H9 (cell line): ENCODE data around the gene ANAPC15. TPM values are rescaled to one million over a fixed set of nuclear protein-coding genes. Genes with fewer than 3 reads are reported as not detected.

ENCODE experiments used
- DNase-seq: peaks from one replicate; pipeline ENCODE4 v3.0.0-alpha.2; 2017
- H2AFZ ChIP-seq: one replicate; pipeline ENCODE4 v1.6.1; 2013; ENCODE audit warnings: mild to moderate bottlenecking, low read length, control low read depth, moderate library complexity
- H2AK5ac ChIP-seq: 2 replicates; pipeline ENCODE4 v1.6.1; 2013; ENCODE audit warnings: low read length, control low read depth, mixed read lengths; ENCODE audit not compliant: insufficient read length
- H2BK120ac ChIP-seq: one replicate; pipeline ENCODE4 v1.6.1; 2013; ENCODE audit warnings: low read depth, mild to moderate bottlenecking, low read length, control low read depth, inconsistent platforms; ENCODE audit not compliant: poor library complexity, severe bottlenecking
- H2BK12ac ChIP-seq: 2 replicates; pipeline ENCODE4 v1.6.1; 2013; ENCODE audit warnings: low read length, control low read depth, mixed read lengths, low read depth; ENCODE audit not compliant: insufficient read length
- H2BK15ac ChIP-seq: 2 replicates; pipeline ENCODE4 v1.6.1; 2013; ENCODE audit warnings: low read depth, low read length, control low read depth
- H2BK20ac ChIP-seq: one replicate; pipeline ENCODE4 v1.6.1; 2013; ENCODE audit warnings: low read depth, mild to moderate bottlenecking, low read length, control low read depth, inconsistent platforms; ENCODE audit not compliant: poor library complexity, severe bottlenecking
- H2BK5ac ChIP-seq: 2 replicates; pipeline ENCODE4 v1.6.1; 2013; ENCODE audit warnings: low read length, control low read depth, mixed read lengths; ENCODE audit not compliant: insufficient read length
- H3K14ac ChIP-seq: 2 replicates; pipeline ENCODE4 v1.6.1; 2013; ENCODE audit warnings: low read length, control low read depth; ENCODE audit not compliant: insufficient read depth
- H3K18ac ChIP-seq: 2 replicates; pipeline ENCODE4 v1.6.1; 2013; ENCODE audit warnings: low read depth, mild to moderate bottlenecking, mixed read lengths, low read length, control low read depth; ENCODE audit not compliant: insufficient read length
- H3K23ac ChIP-seq: 2 replicates; pipeline ENCODE4 v1.6.1; 2013; ENCODE audit warnings: low read length, control low read depth, mixed read lengths, low read depth; ENCODE audit not compliant: insufficient read length
- H3K23me2 ChIP-seq: 2 replicates; pipeline ENCODE4 v1.6.1; 2013; ENCODE audit warnings: low read depth, mild to moderate bottlenecking, mixed read lengths, low read length, control low read depth; ENCODE audit not compliant: insufficient read length, poor library complexity, severe bottlenecking
- H3K27ac ChIP-seq: 2 replicates; pipeline ENCODE4 v1.5.1; 2013; ENCODE audit warnings: low read length, control low read depth, mixed read lengths, low read depth; ENCODE audit not compliant: insufficient read length
- H3K27me3 ChIP-seq: 2 replicates; pipeline ENCODE4 v1.6.1; 2013; ENCODE audit warnings: low read length, control low read depth, inconsistent platforms; ENCODE audit not compliant: insufficient read depth
- H3K4ac ChIP-seq: 2 replicates; pipeline ENCODE4 v1.6.1; 2013; ENCODE audit warnings: low read depth, mild to moderate bottlenecking, control low read depth, inconsistent platforms, low read length, moderate library complexity
- H3K4me1 ChIP-seq: 2 replicates; pipeline ENCODE4 v1.6.1; 2013; ENCODE audit warnings: low read length, control low read depth, inconsistent platforms; ENCODE audit not compliant: insufficient read depth
- H3K4me2 ChIP-seq: 2 replicates; pipeline ENCODE4 v1.6.1; 2013; ENCODE audit warnings: low read length, control low read depth, mixed read lengths; ENCODE audit not compliant: insufficient read length, insufficient read depth
- H3K56ac ChIP-seq: 2 replicates; pipeline ENCODE4 v1.6.1; 2013; ENCODE audit warnings: low read depth, mild to moderate bottlenecking, mixed read lengths, low read length, control low read depth; ENCODE audit not compliant: insufficient read length
- H3K79me1 ChIP-seq: 2 replicates; pipeline ENCODE4 v1.6.1; 2013; ENCODE audit warnings: low read depth, mild to moderate bottlenecking, moderate library complexity, low read length, control low read depth, inconsistent platforms; ENCODE audit not compliant: insufficient read depth, poor library complexity, severe bottlenecking
- H3K79me2 ChIP-seq: 2 replicates; pipeline ENCODE4 v1.6.1; 2013; ENCODE audit warnings: low read length, control low read depth, inconsistent platforms; ENCODE audit not compliant: insufficient read depth
- H3K9ac ChIP-seq: 2 replicates; pipeline ENCODE4 v1.6.1; 2013; ENCODE audit warnings: low read length, control low read depth, mixed read lengths; ENCODE audit not compliant: insufficient read length; ENCODE audit errors: extremely low read depth
- H3K9me3 ChIP-seq: one replicate; pipeline ENCODE4 v1.6.1; 2013; ENCODE audit warnings: low read depth, low read length, inconsistent platforms; ENCODE audit not compliant: control insufficient read depth
- H3T11ph ChIP-seq: one replicate; pipeline ENCODE4 v1.6.1; 2013; ENCODE audit warnings: mild to moderate bottlenecking, low read length, control low read depth, inconsistent platforms
- H4K20me1 ChIP-seq: one replicate; pipeline ENCODE4 v1.6.1; 2013; ENCODE audit not compliant: control insufficient read depth, insufficient read length, insufficient read depth
- H4K5ac ChIP-seq: 2 replicates; pipeline ENCODE4 v1.6.1; 2013; ENCODE audit warnings: low read depth, mild to moderate bottlenecking, mixed read lengths, low read length, control low read depth; ENCODE audit not compliant: insufficient read length
- H4K8ac ChIP-seq: replicated peaks from 2 replicates; pipeline ENCODE4 v1.6.1; 2013; ENCODE audit warnings: low read length, control low read depth, mixed read lengths, low read depth; ENCODE audit not compliant: insufficient read length
- H4K91ac ChIP-seq: 2 replicates; pipeline ENCODE4 v1.6.1; 2013; ENCODE audit warnings: low read depth, mild to moderate bottlenecking, moderate library complexity, mixed read lengths, low read length, control low read depth; ENCODE audit not compliant: insufficient read length
- H3K27ac Mint-ChIP-seq, 3 experiments: 2 replicates in 2 of 3; 3 replicates in 1 of 3; pipeline ENCODE4 v1.8.0; 2020 to 2021; ENCODE audit warnings: mixed read lengths in 3 of 3, mild to moderate bottlenecking in 1 of 3, moderate library complexity in 1 of 3
- H3K27me3 Mint-ChIP-seq: 2 replicates; pipeline ENCODE4 v1.8.0; 2021; ENCODE audit warnings: low read depth, mild to moderate bottlenecking, moderate library complexity, mixed read lengths
- H3K36me3 Mint-ChIP-seq, 3 experiments: 2 replicates in 2 of 3; 3 replicates in 1 of 3; pipeline ENCODE4 v1.8.0; 2020 to 2021; ENCODE audit warnings: low read depth in 3 of 3, mixed read lengths in 3 of 3; ENCODE audit not compliant: insufficient read depth in 1 of 3
- H3K4me1 Mint-ChIP-seq, 2 experiments: 2 replicates each; pipeline ENCODE4 v1.8.0; 2020; ENCODE audit warnings: mixed read lengths in 2 of 2
- H3K4me3 Mint-ChIP-seq, 2 experiments: 2 replicates in 1 of 2; 3 replicates in 1 of 2; pipeline ENCODE4 v1.8.0; 2020 to 2021; ENCODE audit warnings: mild to moderate bottlenecking in 2 of 2, mixed read lengths in 2 of 2, moderate library complexity in 1 of 2
- H3K9me3 Mint-ChIP-seq, 2 experiments: 2 replicates in 1 of 2; 3 replicates in 1 of 2; pipeline ENCODE4 v1.8.0; 2020; ENCODE audit warnings: mild to moderate bottlenecking in 2 of 2, mixed read lengths in 2 of 2, moderate library complexity in 1 of 2
- CTCF ChIP-seq: fragments of 200-600 bp; sonication (generic); conservative IDR thresholded peaks from 3 replicates; pipeline ENCODE4 v1.8.0; 2021; ENCODE audit warnings: antibody characterized with exemption, mild to moderate bottlenecking
- WGBS: extraction: QIAGEN DNeasy Blood & Tissue Kit; methylation state at CpG from one replicate; pipeline ENCODE4 v1.1.7; 2013; ENCODE audit warnings: missing lambda C conversion rate, low lambda C conversion rate, mixed read lengths; ENCODE audit not compliant: insufficient read length; ENCODE audit errors: extremely low coverage; 5-methylcytosine and 5-hydroxymethylcytosine counted together
- total RNA-seq: library from RNA; stranded (reverse); gene quantifications from 2 replicates; pipeline ENCODE4 v1.2.1, GENCODE V29; 2021

Gene ANAPC15
- total RNA-seq, 1 experiment from 2014 or later: 72.6 TPM

GRCh38 chr11:72072348-72072747, 40.1 kb downstream of the ANAPC15 start:
- H3K4me1 Mint-ChIP-seq: peaks cover 45 to 58% of the 10 kb centered on the region in 2 experiments

More at GRCh38 chr11:72072348-72072747, 40.1 kb downstream of the ANAPC15 start:
- Histone ChIP-seq H3K9ac (no peak overlapping the region), H2BK20ac (no peak overlapping the region), H2AK5ac (no peak overlapping the region), H3T11ph (no peak overlapping the region), H3K4me2 (no peak overlapping the region), H3K23me2 (no peaks in the 10 kb centered on the region), H2AFZ (no peak overlapping the region), H3K27ac (no peak overlapping the region), H4K8ac (no peak overlapping the region), H2BK120ac (no peak overlapping the region), H4K5ac (no peak overlapping the region), H2BK15ac (no peak overlapping the region), H2BK12ac (no peak overlapping the region), H3K79me1 (peaks cover 4% of the 10 kb centered on the region), H3K18ac (no peak overlapping the region), H3K9me3 (no peaks in the 10 kb centered on the region), H3K79me2 (peaks cover 5% of the 10 kb centered on the region; the same call in 1 of the 2 replicates), H4K91ac (no peak overlapping the region), H3K23ac (no peak overlapping the region), H3K14ac (no peak overlapping the region), H3K4ac (no peak overlapping the region), H3K4me1 (peaks cover 5% of the 10 kb centered on the region; the same call in 1 of the 2 replicates), H3K56ac (no peak overlapping the region), H4K20me1 (no peaks in the 10 kb centered on the region), H3K27me3 (no peaks in the 10 kb centered on the region), H2BK5ac (no peak overlapping the region)
- no peak for DNase-seq
- Mint-ChIP-seq H3K27ac (peak overlapping the region; percentile 33 to 65 (median 59); a peak in 4 of 7 replicates), H3K9me3 (no peaks in the 10 kb centered on the region), H3K4me3 (no peak overlapping the region; a peak in 1 of 5 replicates), H3K36me3 (peaks cover 3 to 32% (median 28%) of the 10 kb centered on the region in 3 experiments), H3K27me3 (no peaks in the 10 kb centered on the region)
- no peak for TF ChIP-seq CTCF
- no CpG with 5 or more reads among the region's 3 CpGs for WGBS
